HEK293 (cell line): ENCODE results near the gene ZNF18.

Source experiments
- HOXC10 ChIP-seq: sonication (generic); formaldehyde crosslinking; IDR thresholded peaks from 2 replicates; pipeline ENCODE4 v1.8.1; 2023; ENCODE audit warnings: mild to moderate bottlenecking, missing genetic modification reagents
- SP3 ChIP-seq: fragments of 450-650 bp; formaldehyde crosslinking; IDR thresholded peaks from 2 replicates; pipeline ENCODE4 v1.5.1; 2016; ENCODE audit warnings: missing biosample characterization, missing genetic modification characterization
- ZNF416 ChIP-seq: fragments of 450-650 bp; formaldehyde crosslinking; IDR thresholded peaks from 2 replicates; pipeline ENCODE4 v1.5.1; 2016; ENCODE audit warnings: missing biosample characterization, missing genetic modification characterization
- ZNF549 ChIP-seq: fragments of 450-650 bp; IDR thresholded peaks from 2 replicates; pipeline ENCODE4 v1.5.1; 2018; ENCODE audit warnings: missing biosample characterization, missing genetic modification characterization, mild to moderate bottlenecking, inconsistent platforms, moderate library complexity
- ZNF785 ChIP-seq: fragments of 450-650 bp; formaldehyde crosslinking; IDR thresholded peaks from 2 replicates; pipeline ENCODE4 v1.5.1; 2016; ENCODE audit warnings: missing biosample characterization, missing genetic modification characterization
- TF ChIP-seq, protein P1 (sequence below): fragments of 450-650 bp; formaldehyde crosslinking; IDR thresholded peaks from 2 replicates; pipeline ENCODE4 v1.5.1; 2016; ENCODE audit warnings: missing biosample characterization, missing genetic modification characterization

DNA sequence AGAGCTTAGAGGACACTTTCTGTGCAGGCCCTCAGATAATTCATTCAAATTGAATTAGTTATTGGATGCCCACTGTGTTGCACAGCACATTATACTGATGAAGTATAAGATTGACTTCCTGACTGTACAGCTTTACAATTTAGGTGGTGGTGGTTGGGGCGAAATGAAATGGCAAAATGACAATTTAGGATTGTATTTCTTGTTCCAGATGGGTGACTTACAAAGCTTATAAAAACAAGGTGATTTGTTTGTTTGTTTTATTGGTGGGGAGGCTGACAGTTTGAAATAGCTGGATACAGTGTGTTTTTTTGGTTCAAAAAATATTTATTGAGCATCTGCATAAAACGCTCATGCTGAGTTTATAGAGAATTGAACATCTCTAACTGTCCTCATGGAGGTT, 25.0 kb upstream of the ZNF18 start:
- TF ChIP-seq, protein P1, sequence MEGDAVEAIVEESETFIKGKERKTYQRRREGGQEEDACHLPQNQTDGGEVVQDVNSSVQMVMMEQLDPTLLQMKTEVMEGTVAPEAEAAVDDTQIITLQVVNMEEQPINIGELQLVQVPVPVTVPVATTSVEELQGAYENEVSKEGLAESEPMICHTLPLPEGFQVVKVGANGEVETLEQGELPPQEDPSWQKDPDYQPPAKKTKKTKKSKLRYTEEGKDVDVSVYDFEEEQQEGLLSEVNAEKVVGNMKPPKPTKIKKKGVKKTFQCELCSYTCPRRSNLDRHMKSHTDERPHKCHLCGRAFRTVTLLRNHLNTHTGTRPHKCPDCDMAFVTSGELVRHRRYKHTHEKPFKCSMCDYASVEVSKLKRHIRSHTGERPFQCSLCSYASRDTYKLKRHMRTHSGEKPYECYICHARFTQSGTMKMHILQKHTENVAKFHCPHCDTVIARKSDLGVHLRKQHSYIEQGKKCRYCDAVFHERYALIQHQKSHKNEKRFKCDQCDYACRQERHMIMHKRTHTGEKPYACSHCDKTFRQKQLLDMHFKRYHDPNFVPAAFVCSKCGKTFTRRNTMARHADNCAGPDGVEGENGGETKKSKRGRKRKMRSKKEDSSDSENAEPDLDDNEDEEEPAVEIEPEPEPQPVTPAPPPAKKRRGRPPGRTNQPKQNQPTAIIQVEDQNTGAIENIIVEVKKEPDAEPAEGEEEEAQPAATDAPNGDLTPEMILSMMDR (tag by site-specific recombination) = no peak
- TF ChIP-seq ZNF416 (tag by site-specific recombination) (no peak), HOXC10 (CRISPR knock-in tag) (no peak), ZNF785 (tag by site-specific recombination) (no peak), SP3 (tag by site-specific recombination) (no peak), ZNF549 (tag by site-specific recombination) (no peak)
